Osteocyte (in vitro differentiated cells): ENCODE data around the gene TMC4. TPM values are rescaled to one million over a fixed set of nuclear protein-coding genes. Genes with fewer than 3 reads are reported as not detected.

Experiments used
- DNase-seq: peaks from one replicate; pipeline ENCODE4 v3.0.0; 2021; ENCODE audit warnings: mixed read lengths; ENCODE audit not compliant: unreplicated experiment; ENCODE audit errors: extremely low spot score
- H3K27ac Mint-ChIP-seq: one replicate; pipeline ENCODE4 v1.8.0; 2021; ENCODE audit warnings: mild to moderate bottlenecking, mixed read lengths; ENCODE audit not compliant: unreplicated experiment
- H3K27me3 Mint-ChIP-seq: one replicate; pipeline ENCODE4 v1.8.0; 2021; ENCODE audit warnings: mixed read lengths; ENCODE audit not compliant: unreplicated experiment
- H3K36me3 Mint-ChIP-seq: one replicate; pipeline ENCODE4 v1.8.0; 2021; ENCODE audit warnings: mixed read lengths; ENCODE audit not compliant: unreplicated experiment
- H3K4me1 Mint-ChIP-seq: one replicate; pipeline ENCODE4 v1.8.0; 2021; ENCODE audit warnings: mixed read lengths; ENCODE audit not compliant: unreplicated experiment
- H3K4me3 Mint-ChIP-seq: one replicate; pipeline ENCODE4 v1.8.0; 2021; ENCODE audit warnings: mild to moderate bottlenecking, moderate library complexity, mixed read lengths; ENCODE audit not compliant: unreplicated experiment
- H3K9me3 Mint-ChIP-seq: one replicate; pipeline ENCODE4 v1.8.0; 2021; ENCODE audit warnings: mixed read lengths; ENCODE audit not compliant: unreplicated experiment
- total RNA-seq: library from RNA; stranded (reverse); gene quantifications from 2 replicates; pipeline ENCODE4 v1.2.1, GENCODE V29; 2021
- TF ChIP-seq, protein P1 (sequence below): fragments of 200-600 bp; sonication (generic); IDR thresholded peaks from 2 replicates; pipeline ENCODE4 v1.5.0; 2021; ENCODE audit warnings: antibody characterized with exemption, mild to moderate bottlenecking, moderate library complexity

TMC4 gene
- total RNA-seq, 1 donor from 2014 or later, result 2.7 TPM

DNA sequence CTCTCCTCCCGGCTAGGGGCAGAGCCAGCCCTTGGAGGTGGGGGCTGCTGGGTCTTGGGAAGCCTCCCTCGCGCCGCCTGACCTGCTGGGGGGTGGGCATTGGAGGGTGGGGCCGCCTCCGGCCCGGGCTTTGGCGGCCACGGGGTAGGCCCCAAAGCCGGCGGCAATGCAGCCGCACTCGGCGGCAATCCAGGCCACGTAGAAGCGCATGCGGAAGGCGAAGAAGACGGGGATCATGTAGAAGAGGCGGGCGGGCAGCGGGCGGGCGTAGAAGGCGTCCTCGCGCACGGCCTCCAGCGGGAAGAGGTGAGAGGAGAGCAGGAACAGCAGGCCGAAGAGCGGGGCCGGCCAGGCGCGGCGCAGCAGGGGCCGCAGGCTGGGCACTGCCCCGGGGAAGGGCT lies 7.7 kb upstream of the TMC4 start:
- no peak for DNase-seq
- H3K27ac Mint-ChIP-seq, result no peak overlapping the region
- no peak overlapping the region for H3K4me3 Mint-ChIP-seq
- peaks cover 2% of the 10 kb centered on the region for H3K4me1 Mint-ChIP-seq
- H3K36me3 Mint-ChIP-seq, result no peaks in the 10 kb centered on the region
- no peaks in the 10 kb centered on the region for H3K27me3 Mint-ChIP-seq
- no peaks in the 10 kb centered on the region for H3K9me3 Mint-ChIP-seq
- TF ChIP-seq, protein P1, sequence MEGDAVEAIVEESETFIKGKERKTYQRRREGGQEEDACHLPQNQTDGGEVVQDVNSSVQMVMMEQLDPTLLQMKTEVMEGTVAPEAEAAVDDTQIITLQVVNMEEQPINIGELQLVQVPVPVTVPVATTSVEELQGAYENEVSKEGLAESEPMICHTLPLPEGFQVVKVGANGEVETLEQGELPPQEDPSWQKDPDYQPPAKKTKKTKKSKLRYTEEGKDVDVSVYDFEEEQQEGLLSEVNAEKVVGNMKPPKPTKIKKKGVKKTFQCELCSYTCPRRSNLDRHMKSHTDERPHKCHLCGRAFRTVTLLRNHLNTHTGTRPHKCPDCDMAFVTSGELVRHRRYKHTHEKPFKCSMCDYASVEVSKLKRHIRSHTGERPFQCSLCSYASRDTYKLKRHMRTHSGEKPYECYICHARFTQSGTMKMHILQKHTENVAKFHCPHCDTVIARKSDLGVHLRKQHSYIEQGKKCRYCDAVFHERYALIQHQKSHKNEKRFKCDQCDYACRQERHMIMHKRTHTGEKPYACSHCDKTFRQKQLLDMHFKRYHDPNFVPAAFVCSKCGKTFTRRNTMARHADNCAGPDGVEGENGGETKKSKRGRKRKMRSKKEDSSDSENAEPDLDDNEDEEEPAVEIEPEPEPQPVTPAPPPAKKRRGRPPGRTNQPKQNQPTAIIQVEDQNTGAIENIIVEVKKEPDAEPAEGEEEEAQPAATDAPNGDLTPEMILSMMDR, result no peak

DNA sequence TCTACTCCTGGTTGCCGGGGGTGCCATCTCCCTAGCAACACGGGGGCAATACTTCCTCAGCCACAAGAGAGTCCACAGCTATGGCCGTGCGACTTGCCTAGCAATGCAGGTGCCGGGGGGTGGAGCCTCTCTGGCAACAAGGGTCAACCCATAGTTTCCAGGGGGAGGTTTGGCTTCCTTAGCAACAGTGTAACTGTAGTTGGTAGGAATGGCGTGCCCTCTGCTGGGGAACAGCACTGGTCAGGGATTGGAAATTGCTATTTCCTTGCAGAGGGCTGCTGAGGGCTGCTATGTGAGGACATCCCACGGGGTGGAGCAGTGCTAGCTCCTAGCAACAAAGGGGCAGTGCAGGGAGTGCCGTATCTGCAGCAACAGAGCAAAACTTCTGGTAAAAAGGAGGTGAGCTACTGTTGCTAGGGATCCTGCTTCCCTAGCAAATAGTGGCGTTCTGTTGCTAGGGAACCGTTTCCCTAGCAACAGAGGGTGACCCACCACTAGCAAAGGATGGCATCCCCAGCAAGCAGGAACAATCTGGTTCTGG lies 7.0 kb upstream of the TMC4 start:
- Mint-ChIP-seq H3K36me3 (no peaks in the 10 kb centered on the region), H3K27me3 (no peaks in the 10 kb centered on the region), H3K4me1 (peaks cover 2% of the 10 kb centered on the region), H3K9me3 (no peaks in the 10 kb centered on the region), H3K4me3 (no peak overlapping the region), H3K27ac (peak overlapping the region; percentile 41)
- no peak for DNase-seq
- TF ChIP-seq, protein P1, result peak; percentile 53

DNA sequence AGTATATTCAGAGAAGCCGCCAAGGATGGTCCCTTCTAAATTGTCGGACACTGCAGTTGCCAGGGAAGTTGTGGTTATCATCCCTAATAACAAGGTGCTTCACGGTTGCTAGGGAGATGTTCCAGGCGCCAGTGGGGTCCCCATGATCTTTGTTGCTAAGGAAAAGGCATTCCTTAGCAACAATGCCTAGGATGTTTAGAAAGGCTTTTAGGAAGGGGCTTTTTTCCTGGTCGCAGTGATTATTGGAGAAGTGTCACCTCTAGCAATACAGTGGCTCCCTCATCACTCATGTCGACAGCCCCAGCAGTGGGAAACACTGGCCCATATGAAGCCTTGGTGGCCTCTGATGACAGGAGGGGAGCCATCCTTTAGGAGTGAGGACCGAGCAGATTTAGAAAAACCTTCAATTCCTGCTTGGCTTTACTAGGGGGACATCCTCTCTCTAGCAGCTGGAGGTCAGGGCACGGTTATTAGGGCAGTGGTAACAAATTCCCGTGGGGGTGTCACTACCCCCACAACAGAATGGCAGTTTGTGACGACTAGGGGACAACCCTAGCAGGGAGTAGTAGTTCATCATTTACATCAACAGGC lies 6.4 kb upstream of the TMC4 start:
- no peak overlapping the region for H3K4me3 Mint-ChIP-seq
- H3K9me3 Mint-ChIP-seq, result no peaks in the 10 kb centered on the region
- DNase-seq, result no peak
- H3K27me3 Mint-ChIP-seq, result no peaks in the 10 kb centered on the region
- no peaks in the 10 kb centered on the region for H3K36me3 Mint-ChIP-seq
- H3K4me1 Mint-ChIP-seq, result peaks cover 4% of the 10 kb centered on the region
- H3K27ac Mint-ChIP-seq, result peak overlapping the region; percentile 41
- TF ChIP-seq, protein P1, result no peak

DNA sequence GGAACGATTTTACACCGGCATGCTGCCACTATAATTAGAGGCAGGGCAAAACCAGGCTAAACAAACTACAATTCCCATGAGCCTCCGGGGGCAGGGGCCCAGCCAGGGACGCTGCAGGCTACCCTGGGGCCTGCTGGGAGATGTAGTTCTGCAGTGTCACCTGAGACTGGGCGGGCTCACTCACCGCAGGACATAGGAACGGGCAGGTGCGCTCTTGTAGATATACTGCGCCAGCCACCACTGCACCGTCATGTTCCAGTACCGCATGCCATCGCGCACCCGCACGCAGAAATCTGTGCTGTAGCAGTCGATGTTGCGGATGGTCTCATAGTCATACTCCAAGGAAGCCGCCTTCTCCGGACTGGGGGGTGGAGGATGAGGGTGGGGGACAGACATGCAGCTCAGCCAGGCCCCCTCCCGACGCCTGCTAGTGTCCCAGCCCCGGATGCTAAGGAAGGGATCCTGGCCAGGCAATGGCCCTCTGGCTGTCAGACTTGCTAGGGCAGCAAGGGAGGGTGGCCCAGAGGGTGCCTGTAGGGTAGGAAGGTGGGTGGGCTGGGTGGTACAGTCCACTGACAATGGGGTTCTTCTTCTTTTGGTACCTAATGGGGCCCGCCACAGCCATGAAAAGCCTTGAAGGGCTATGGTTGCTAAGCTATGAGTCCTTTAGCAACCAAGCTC lies 5.8 kb upstream of the TMC4 start:
- Mint-ChIP-seq H3K4me3 (no peak overlapping the region), H3K27me3 (no peaks in the 10 kb centered on the region), H3K27ac (no peak overlapping the region), H3K9me3 (no peaks in the 10 kb centered on the region), H3K4me1 (peaks cover 4% of the 10 kb centered on the region), H3K36me3 (no peaks in the 10 kb centered on the region)
- TF ChIP-seq, protein P1, result no peak
- no peak for DNase-seq

DNA sequence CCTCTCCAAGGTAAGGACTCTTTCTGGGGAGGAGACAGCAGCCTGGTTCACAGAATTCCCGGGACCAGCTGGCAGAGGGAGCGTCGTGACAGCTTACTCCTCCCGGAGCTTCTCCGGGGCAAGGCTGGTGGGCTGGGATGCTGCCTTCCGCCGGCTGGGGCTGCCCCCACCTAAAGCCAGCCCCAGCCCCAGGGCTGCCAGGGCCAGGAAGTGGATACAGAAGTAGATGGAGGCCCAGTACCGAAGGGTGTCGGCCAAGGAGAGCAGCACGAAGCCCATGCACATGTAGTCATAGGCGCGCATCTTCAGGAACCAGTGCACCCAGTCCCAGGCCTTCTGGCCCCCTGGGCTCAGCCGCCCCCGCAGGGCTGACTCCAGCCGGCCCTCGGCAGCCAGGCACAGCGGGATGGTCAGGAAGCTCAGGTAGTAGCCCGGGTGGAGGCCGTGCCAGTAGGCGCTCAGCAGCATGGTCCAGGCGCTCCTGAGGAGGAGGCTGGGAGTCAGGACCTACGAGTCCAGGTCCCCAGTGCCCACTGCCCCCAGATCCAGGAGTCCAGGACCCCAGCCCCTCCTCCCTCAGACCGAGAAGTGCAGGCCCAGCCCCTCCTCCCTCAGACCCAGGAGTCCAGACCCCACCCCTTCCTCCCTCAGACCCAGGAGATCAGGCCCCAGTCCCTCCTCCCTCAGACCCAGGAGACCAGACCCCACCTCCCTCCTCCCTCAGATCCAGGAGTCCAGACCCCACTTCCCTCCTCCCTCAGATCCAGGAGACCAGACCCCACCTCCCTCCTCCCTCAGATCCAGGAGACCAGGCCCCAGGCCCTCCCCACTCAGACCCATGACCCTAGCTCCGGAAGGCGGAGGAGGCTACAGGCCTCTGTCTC lies 1.2 kb upstream of the TMC4 start:
- peaks cover 12% of the 10 kb centered on the region for H3K4me1 Mint-ChIP-seq
- TF ChIP-seq, protein P1, result no peak
- no peaks in the 10 kb centered on the region for H3K36me3 Mint-ChIP-seq
- DNase-seq, result no peak
- no peak overlapping the region for H3K4me3 Mint-ChIP-seq
- no peak overlapping the region for H3K27ac Mint-ChIP-seq
- no peaks in the 10 kb centered on the region for H3K9me3 Mint-ChIP-seq
- H3K27me3 Mint-ChIP-seq, result no peaks in the 10 kb centered on the region
